Keratinocyte (primary cell): Measurements from ENCODE around the gene KCNE4. TPM values are rescaled to one million over a fixed set of nuclear protein-coding genes. Genes with fewer than 3 reads are reported as not detected.

Source experiments
- DNase-seq: peaks from one replicate; pipeline ENCODE4 v3.0.0-alpha.2; 2011; ENCODE audit warnings: low read depth, missing footprints, low spot score
- FAIRE-seq: peaks from 2 replicates; lab custom pipeline; 2011; peaks lifted over from hg19 to GRCh38; lab: Jason Lieb, UNC
- H2AFZ ChIP-seq: 2 replicates; pipeline ENCODE4 v1.6.0; 2012; ENCODE audit warnings: low read length, control low read depth, inconsistent platforms; ENCODE audit not compliant: control insufficient read depth
- H3K27ac ChIP-seq: 2 replicates; pipeline ENCODE4 v1.5.1; 2011; ENCODE audit warnings: low read length; ENCODE audit not compliant: control insufficient read depth, insufficient read depth
- H3K27me3 ChIP-seq: 3 replicates; pipeline ENCODE4 v1.6.0; 2011; ENCODE audit warnings: low read length; ENCODE audit not compliant: control insufficient read depth, insufficient read depth; ENCODE audit errors: extremely low read depth
- H3K36me3 ChIP-seq, 2 experiments: 2 replicates in 1 of 2; 3 replicates in 1 of 2; pipeline ENCODE4 v1.5.1; 2011; ENCODE audit warnings: low read length in 2 of 2, mild to moderate bottlenecking in 1 of 2; ENCODE audit not compliant: control insufficient read depth in 2 of 2, insufficient read depth in 2 of 2; ENCODE audit errors: extremely low read depth in 1 of 2
- H3K4me1 ChIP-seq: 3 replicates; pipeline ENCODE4 v1.5.1; 2011; ENCODE audit warnings: low read length; ENCODE audit not compliant: control insufficient read depth, insufficient read depth; ENCODE audit errors: extremely low read depth
- H3K4me2 ChIP-seq: 3 replicates; pipeline ENCODE4 v1.6.0; 2011; ENCODE audit warnings: low read depth, low read length; ENCODE audit not compliant: control insufficient read depth, insufficient read depth; ENCODE audit errors: extremely low read depth
- H3K4me3 ChIP-seq, 3 experiments: fragments of 200-600 bp in 1 of 3; sonication (generic) in 1 of 3; 2 replicates in 2 of 3; 3 replicates in 1 of 3; pipeline ENCODE4 v1.5.1; 2011 to 2016; ENCODE audit warnings: low read length in 3 of 3, mild to moderate bottlenecking in 3 of 3, control low read depth in 2 of 3, inconsistent platforms in 1 of 3, low read depth in 1 of 3, mixed read lengths in 1 of 3, mixed run types in 1 of 3, moderate library complexity in 1 of 3; ENCODE audit not compliant: control insufficient read depth in 2 of 3, insufficient read depth in 2 of 3; ENCODE audit errors: extremely low read depth in 1 of 3
- H3K79me2 ChIP-seq: 2 replicates; pipeline ENCODE4 v1.6.0; 2012; ENCODE audit warnings: low read length; ENCODE audit not compliant: control insufficient read depth, insufficient read depth
- H3K9ac ChIP-seq: 3 replicates; pipeline ENCODE4 v1.6.0; 2011; ENCODE audit warnings: low read length; ENCODE audit not compliant: control insufficient read depth, insufficient read depth; ENCODE audit errors: extremely low read depth
- H3K9me1 ChIP-seq: 3 replicates; pipeline ENCODE4 v1.6.0; 2011; ENCODE audit warnings: low read length; ENCODE audit not compliant: control insufficient read depth, insufficient read depth; ENCODE audit errors: extremely low read depth
- H3K9me3 ChIP-seq: 2 replicates; pipeline ENCODE4 v1.5.1; 2012; ENCODE audit warnings: low read depth, low read length; ENCODE audit not compliant: control insufficient read depth
- H4K20me1 ChIP-seq: 3 replicates; pipeline ENCODE4 v1.6.0; 2011; ENCODE audit warnings: low read length; ENCODE audit not compliant: control insufficient read depth, insufficient read depth; ENCODE audit errors: extremely low read depth
- CTCF ChIP-seq, 3 experiments: IDR thresholded peaks in 1 of 3; conservative IDR thresholded peaks in 1 of 3; optimal IDR thresholded peaks in 1 of 3; 2 replicates in 2 of 3; 3 replicates in 1 of 3; pipeline versions ENCODE3 to v1.5.1; 2011; ENCODE audit warnings: low read length in 3 of 3, mild to moderate bottlenecking in 3 of 3, moderate library complexity in 2 of 3, control low read depth in 1 of 3, inconsistent platforms in 1 of 3; ENCODE audit not compliant: insufficient read depth in 2 of 3; ENCODE audit errors: extremely low read depth in 1 of 3
- EZH2 ChIP-seq: IDR thresholded peaks from one replicate; pipeline ENCODE4 v1.6.1; 2012; ENCODE audit warnings: inconsistent platforms, mild to moderate bottlenecking, low read length, moderate library complexity
- dilution Hi-C: fragments of 300-500 bp; cut with MboI; formaldehyde crosslinking; loops from one replicate; pipeline ENCODE4 v1.7.0; 2020; ENCODE audit warnings: low sequenced_read_pairs; ENCODE audit not compliant: extremely low pct_ligation_motif_present
- polyA plus RNA-seq, 5 experiments: library from polyadenylated mRNA; depleted of rRNA in 3 of 5; stranded (reverse) in 3 of 5; stranded (forward) in 1 of 5; unstranded in 1 of 5; fragments of >200 nt; gene quantifications; 1 replicate in 1 of 5; 2 replicates in 3 of 5; 3 replicates in 1 of 5; pipeline versions ENCODE4 v1.2.1 to v1.2.3, GENCODE V29; 2011 to 2012; ENCODE audit warnings: missing spikeins in 2 of 5, low read depth in 1 of 5, low replicate concordance in 1 of 5

Gene KCNE4
- polyA plus RNA-seq, 1 donor (not counting 4 experiments of a cell fraction or from before 2014, with no cell fraction given), result 0.13 TPM

- FAIRE-seq (no peak), DNase-seq (no peak)
- no peak overlapping the region for H2AFZ ChIP-seq
- dilution Hi-C loops, result no loop called here
- no peaks in the 10 kb centered on the region for H3K79me2 ChIP-seq
- H3K4me3 ChIP-seq, result no peak overlapping the region
- H4K20me1 ChIP-seq, result no peaks in the 10 kb centered on the region
- H3K27me3 ChIP-seq, result no peaks in the 10 kb centered on the region
- no peaks in the 10 kb centered on the region for H3K9me1 ChIP-seq
- no peak for TF ChIP-seq EZH2
- TF ChIP-seq CTCF (optimal IDR thresholded peaks at IDR 0.05 in 1 of 3, IDR thresholded peaks at IDR 0.05 in 1 of 3, conservative IDR thresholded peaks at IDR 0.05 in 1 of 3; ENCODE audit: extremely low read depth in 1 of 3, insufficient read depth in 2 of 3, low read length in 3 of 3), result no peak
- no peaks in the 10 kb centered on the region for H3K9me3 ChIP-seq
- H3K9ac ChIP-seq, result no peak overlapping the region
- H3K4me1 ChIP-seq, result no peaks in the 10 kb centered on the region
- no peaks in the 10 kb centered on the region for H3K36me3 ChIP-seq
- H3K4me2 ChIP-seq, result no peak overlapping the region
- no peak overlapping the region for H3K27ac ChIP-seq
Measured at GRCh38 chr2:223008162-223008561, 43.8 kb upstream of the KCNE4 start.

- H3K27ac ChIP-seq, result no peak overlapping the region
- dilution Hi-C loops, result no loop called here
- no peaks in the 10 kb centered on the region for H3K27me3 ChIP-seq
- no peaks in the 10 kb centered on the region for H3K4me1 ChIP-seq
- no peak for FAIRE-seq
- TF ChIP-seq EZH2, result no peak
- no peak for TF ChIP-seq CTCF (optimal IDR thresholded peaks at IDR 0.05 in 1 of 3, IDR thresholded peaks at IDR 0.05 in 1 of 3, conservative IDR thresholded peaks at IDR 0.05 in 1 of 3; ENCODE audit: extremely low read depth in 1 of 3, insufficient read depth in 2 of 3, low read length in 3 of 3)
- H3K36me3 ChIP-seq, result no peaks in the 10 kb centered on the region
- H3K4me2 ChIP-seq, result no peak overlapping the region
- H3K4me3 ChIP-seq, result no peak overlapping the region
- H3K9me3 ChIP-seq, result no peaks in the 10 kb centered on the region
- H2AFZ ChIP-seq, result no peak overlapping the region
- DNase-seq, result no peak
- H3K9me1 ChIP-seq, result no peaks in the 10 kb centered on the region
- H3K79me2 ChIP-seq, result no peaks in the 10 kb centered on the region
- no peaks in the 10 kb centered on the region for H4K20me1 ChIP-seq
- no peak overlapping the region for H3K9ac ChIP-seq
Measured at GRCh38 chr2:223008956-223009355, 43.0 kb upstream of the KCNE4 start.
